HEK293 (cell line): ENCODE measurements around the gene SPTBN1.

Experiments used
- CTCF ChIA-PET: fragments of 350-600 bp; formaldehyde crosslinking; extraction: SDS; loops from one replicate; lab custom pipeline; 2021; ENCODE audit warnings: antibody characterized with exemption; lab: Yijun Ruan, JAX
- POLR2A ChIA-PET: fragments of 300-600 bp; formaldehyde crosslinking; extraction: SDS; loops from one replicate; lab custom pipeline; 2020; ENCODE audit warnings: antibody characterized with exemption, inconsistent platforms; lab: Yijun Ruan, JAX
- H3K27ac ChIP-seq: fragments of 200-500 bp; sonication (Bioruptor generic); 2 replicates; pipeline ENCODE4 v1.5.1; 2014; ENCODE audit warnings: low read depth, low read length, control low read depth, inconsistent platforms; ENCODE audit errors: extremely low read depth
- H3K36me3 ChIP-seq, 2 experiments: fragments of 200-500 bp in 1 of 2; sonication (Bioruptor generic) in 1 of 2; 1 replicate in 1 of 2; 2 replicates in 1 of 2; pipeline ENCODE4 v1.5.1; 2014 to 2017; ENCODE audit warnings: inconsistent platforms in 2 of 2, low read length in 2 of 2; ENCODE audit not compliant: control insufficient read depth in 2 of 2, insufficient read depth in 1 of 2
- H3K4me1 ChIP-seq: fragments of 200-500 bp; sonication (Bioruptor generic); 2 replicates; pipeline ENCODE4 v1.5.1; 2014; ENCODE audit warnings: mild to moderate bottlenecking, low read length, inconsistent platforms; ENCODE audit not compliant: control insufficient read depth, insufficient read depth
- H3K4me3 ChIP-seq: 2 replicates; pipeline ENCODE4 v1.5.1; 2011; ENCODE audit warnings: low read depth, mild to moderate bottlenecking, control low read depth, low read length, moderate library complexity
- H3K9me3 ChIP-seq: fragments of 200-500 bp; sonication (Bioruptor generic); 2 replicates; pipeline ENCODE4 v1.5.1; 2014; ENCODE audit warnings: low read depth, low read length, inconsistent platforms; ENCODE audit not compliant: control insufficient read depth, insufficient read depth
- CTCF ChIP-seq: fragments of 450-650 bp; formaldehyde crosslinking; IDR thresholded peaks from 2 replicates; pipeline ENCODE4 v1.5.1; 2016; ENCODE audit warnings: missing biosample characterization, missing genetic modification characterization
- HOXD13 ChIP-seq: sonication (generic); formaldehyde crosslinking; IDR thresholded peaks from 2 replicates; pipeline ENCODE4 v1.8.0; 2022; ENCODE audit warnings: missing genetic modification reagents, borderline replicate concordance
- PRDM4 ChIP-seq: fragments of 450-650 bp; formaldehyde crosslinking; IDR thresholded peaks from 2 replicates; pipeline ENCODE4 v1.5.1; 2017; ENCODE audit warnings: missing biosample characterization, missing genetic modification characterization
- PRDM6 ChIP-seq: fragments of 450-650 bp; formaldehyde crosslinking; IDR thresholded peaks from 2 replicates; pipeline ENCODE4 v1.5.1; 2017; ENCODE audit warnings: missing biosample characterization, missing genetic modification characterization
- YY1 ChIP-seq: fragments of 450-650 bp; formaldehyde crosslinking; IDR thresholded peaks from 2 replicates; pipeline ENCODE4 v1.5.1; 2018; ENCODE audit warnings: missing biosample characterization, missing genetic modification characterization
- ZBTB44 ChIP-seq: fragments of 450-650 bp; IDR thresholded peaks from 2 replicates; pipeline ENCODE4 v1.5.1; 2018; ENCODE audit warnings: missing biosample characterization, mild to moderate bottlenecking, missing genetic modification characterization
- ZNF10 ChIP-seq: fragments of 450-650 bp; formaldehyde crosslinking; IDR thresholded peaks from 2 replicates; pipeline ENCODE4 v1.5.1; 2017; ENCODE audit warnings: missing biosample characterization, missing genetic modification characterization
- ZNF112 ChIP-seq: fragments of 450-650 bp; formaldehyde crosslinking; IDR thresholded peaks from 2 replicates; pipeline ENCODE4 v1.5.0; 2017; ENCODE audit warnings: missing biosample characterization, missing genetic modification characterization
- ZNF148 ChIP-seq: fragments of 450-650 bp; formaldehyde crosslinking; IDR thresholded peaks from 2 replicates; pipeline ENCODE4 v1.5.0; 2017; ENCODE audit warnings: missing biosample characterization, missing genetic modification characterization, borderline replicate concordance
- ZNF2 ChIP-seq: fragments of 450-650 bp; formaldehyde crosslinking; IDR thresholded peaks from 2 replicates; pipeline ENCODE4 v1.5.1; 2016; ENCODE audit warnings: missing biosample characterization, missing genetic modification characterization
- ZNF239 ChIP-seq: fragments of 450-650 bp; formaldehyde crosslinking; IDR thresholded peaks from 2 replicates; pipeline ENCODE4 v1.5.1; 2016; ENCODE audit warnings: missing biosample characterization, missing genetic modification characterization
- ZNF274 ChIP-seq, 2 experiments: fragments of 200-500 bp in 1 of 2; fragments of 450-650 bp in 1 of 2; sonication (Bioruptor generic) in 1 of 2; formaldehyde crosslinking in 1 of 2; IDR thresholded peaks; 2 replicates each; pipeline versions ENCODE4 v1.5.1 to v1.6.1; 2014 to 2016; ENCODE audit warnings: borderline replicate concordance in 1 of 2, inconsistent platforms in 1 of 2, low read length in 1 of 2, missing biosample characterization in 1 of 2, missing genetic modification characterization in 1 of 2
- ZNF37A ChIP-seq: fragments of 450-650 bp; IDR thresholded peaks from 2 replicates; pipeline ENCODE4 v1.5.1; 2018; ENCODE audit warnings: missing biosample characterization, missing genetic modification characterization
- ZNF394 ChIP-seq: fragments of 450-650 bp; formaldehyde crosslinking; IDR thresholded peaks from 2 replicates; pipeline ENCODE4 v1.5.1; 2016; ENCODE audit warnings: missing biosample characterization, missing genetic modification characterization, mild to moderate bottlenecking, moderate library complexity, borderline replicate concordance
- ZNF501 ChIP-seq: fragments of 450-650 bp; formaldehyde crosslinking; IDR thresholded peaks from 2 replicates; pipeline ENCODE4 v1.5.1; 2016; ENCODE audit warnings: missing biosample characterization, missing genetic modification characterization
- ZNF610 ChIP-seq: fragments of 450-650 bp; formaldehyde crosslinking; IDR thresholded peaks from 2 replicates; pipeline ENCODE4 v1.5.1; 2016; ENCODE audit warnings: missing biosample characterization, missing genetic modification characterization, borderline replicate concordance
- ZNF623 ChIP-seq: fragments of 450-650 bp; formaldehyde crosslinking; IDR thresholded peaks from 2 replicates; pipeline ENCODE4 v1.5.1; 2016; ENCODE audit warnings: missing biosample characterization, missing genetic modification characterization
- ZNF747 ChIP-seq: fragments of 450-650 bp; formaldehyde crosslinking; IDR thresholded peaks from 2 replicates; pipeline ENCODE4 v1.5.1; 2016; ENCODE audit warnings: missing biosample characterization, missing genetic modification characterization
- ZNF76 ChIP-seq: fragments of 450-650 bp; formaldehyde crosslinking; IDR thresholded peaks from 2 replicates; pipeline ENCODE4; 2016; ENCODE audit warnings: low read depth, missing biosample characterization, missing genetic modification characterization, borderline replicate concordance

Gene SPTBN1

GRCh38 chr2:54634021-54634420 is 177.9 kb downstream of the SPTBN1 start:
- H3K36me3 ChIP-seq, result peaks cover 21 to 94% of the 10 kb centered on the region in 2 experiments
- no peak overlapping the region for H3K27ac ChIP-seq
- ChIA-PET CTCF (interaction anchor here (2.6 kb wide), 1 partner anchor 31 kb away, joined by 9 read pairs; no protein-coding TSS in a partner anchor), POLR2A (no interaction called here)
- H3K4me3 ChIP-seq, result no peak overlapping the region
- H3K4me1 ChIP-seq, result no peaks in the 10 kb centered on the region
- TF ChIP-seq ZNF37A (tag by site-specific recombination), result no peak
- TF ChIP-seq ZNF747 (tag by site-specific recombination), result no peak
- TF ChIP-seq ZNF274 (IDR thresholded peaks at IDR 0.05; ENCODE audit: low read length), result no peak
- no peak for TF ChIP-seq ZNF274 (tag by site-specific recombination; IDR thresholded peaks at IDR 0.05; ENCODE audit: borderline replicate concordance)
- TF ChIP-seq ZNF10 (tag by site-specific recombination), result no peak
- TF ChIP-seq ZNF239 (tag by site-specific recombination), result no peak
- no peak for TF ChIP-seq CTCF (tag by site-specific recombination)
- TF ChIP-seq, all 188 proteins: peak for 0
- H3K9me3 ChIP-seq, result no peaks in the 10 kb centered on the region

GRCh38 chr2:54634564-54635511 is 178.7 kb downstream of the SPTBN1 start:
- no peak for TF ChIP-seq PRDM4 (tag by site-specific recombination)
- no peak for TF ChIP-seq ZBTB44 (tag by site-specific recombination)
- no peak for TF ChIP-seq ZNF394 (tag by site-specific recombination)
- no peak for TF ChIP-seq ZNF112
- no peak for TF ChIP-seq ZNF501 (tag by site-specific recombination)
- TF ChIP-seq ZNF274 (IDR thresholded peaks at IDR 0.05; ENCODE audit: low read length), result no peak
- TF ChIP-seq ZNF274 (tag by site-specific recombination; IDR thresholded peaks at IDR 0.05; ENCODE audit: borderline replicate concordance), result no peak
- TF ChIP-seq ZNF2 (tag by site-specific recombination), result no peak
- TF ChIP-seq ZNF148 (tag by site-specific recombination), result no peak
- no peak for TF ChIP-seq YY1 (tag by site-specific recombination)
- TF ChIP-seq ZNF610 (tag by site-specific recombination), result no peak
- TF ChIP-seq ZNF623, result no peak
- TF ChIP-seq PRDM6 (tag by site-specific recombination), result no peak
- no peak for TF ChIP-seq HOXD13 (CRISPR knock-in tag)
- no peak for TF ChIP-seq ZNF37A (tag by site-specific recombination)
- no peak for TF ChIP-seq ZNF76
- no peaks in the 10 kb centered on the region for H3K9me3 ChIP-seq
- no peak overlapping the region for H3K4me3 ChIP-seq
- no peak overlapping the region for H3K27ac ChIP-seq
- ChIA-PET POLR2A (no interaction called here), CTCF (interaction anchor here (2.6 kb wide), 1 partner anchor 30 kb away, joined by 9 read pairs; no protein-coding TSS in a partner anchor)
- H3K36me3 ChIP-seq, result peaks cover 21 to 94% of the 10 kb centered on the region in 2 experiments
- H3K4me1 ChIP-seq, result no peaks in the 10 kb centered on the region; the same call in 1 of the 2 replicates
